Measurements from ENCODE around the gene ARAP2. TPM values are rescaled to one million over a fixed set of nuclear protein-coding genes. Genes with fewer than 3 reads are reported as not detected.
A peak's percentile ranks its signal among the peaks of the same experiment; 100 is the strongest.

Gene ARAP2
- total and polyA plus RNA-seq, 2 experiments from 2014 or later, result 0.92 to 4.8 TPM

GRCh38 chr4:36128689-36129088 is 115.6 kb downstream of the ARAP2 start (continued):
- TF ChIP-seq, protein P1, sequence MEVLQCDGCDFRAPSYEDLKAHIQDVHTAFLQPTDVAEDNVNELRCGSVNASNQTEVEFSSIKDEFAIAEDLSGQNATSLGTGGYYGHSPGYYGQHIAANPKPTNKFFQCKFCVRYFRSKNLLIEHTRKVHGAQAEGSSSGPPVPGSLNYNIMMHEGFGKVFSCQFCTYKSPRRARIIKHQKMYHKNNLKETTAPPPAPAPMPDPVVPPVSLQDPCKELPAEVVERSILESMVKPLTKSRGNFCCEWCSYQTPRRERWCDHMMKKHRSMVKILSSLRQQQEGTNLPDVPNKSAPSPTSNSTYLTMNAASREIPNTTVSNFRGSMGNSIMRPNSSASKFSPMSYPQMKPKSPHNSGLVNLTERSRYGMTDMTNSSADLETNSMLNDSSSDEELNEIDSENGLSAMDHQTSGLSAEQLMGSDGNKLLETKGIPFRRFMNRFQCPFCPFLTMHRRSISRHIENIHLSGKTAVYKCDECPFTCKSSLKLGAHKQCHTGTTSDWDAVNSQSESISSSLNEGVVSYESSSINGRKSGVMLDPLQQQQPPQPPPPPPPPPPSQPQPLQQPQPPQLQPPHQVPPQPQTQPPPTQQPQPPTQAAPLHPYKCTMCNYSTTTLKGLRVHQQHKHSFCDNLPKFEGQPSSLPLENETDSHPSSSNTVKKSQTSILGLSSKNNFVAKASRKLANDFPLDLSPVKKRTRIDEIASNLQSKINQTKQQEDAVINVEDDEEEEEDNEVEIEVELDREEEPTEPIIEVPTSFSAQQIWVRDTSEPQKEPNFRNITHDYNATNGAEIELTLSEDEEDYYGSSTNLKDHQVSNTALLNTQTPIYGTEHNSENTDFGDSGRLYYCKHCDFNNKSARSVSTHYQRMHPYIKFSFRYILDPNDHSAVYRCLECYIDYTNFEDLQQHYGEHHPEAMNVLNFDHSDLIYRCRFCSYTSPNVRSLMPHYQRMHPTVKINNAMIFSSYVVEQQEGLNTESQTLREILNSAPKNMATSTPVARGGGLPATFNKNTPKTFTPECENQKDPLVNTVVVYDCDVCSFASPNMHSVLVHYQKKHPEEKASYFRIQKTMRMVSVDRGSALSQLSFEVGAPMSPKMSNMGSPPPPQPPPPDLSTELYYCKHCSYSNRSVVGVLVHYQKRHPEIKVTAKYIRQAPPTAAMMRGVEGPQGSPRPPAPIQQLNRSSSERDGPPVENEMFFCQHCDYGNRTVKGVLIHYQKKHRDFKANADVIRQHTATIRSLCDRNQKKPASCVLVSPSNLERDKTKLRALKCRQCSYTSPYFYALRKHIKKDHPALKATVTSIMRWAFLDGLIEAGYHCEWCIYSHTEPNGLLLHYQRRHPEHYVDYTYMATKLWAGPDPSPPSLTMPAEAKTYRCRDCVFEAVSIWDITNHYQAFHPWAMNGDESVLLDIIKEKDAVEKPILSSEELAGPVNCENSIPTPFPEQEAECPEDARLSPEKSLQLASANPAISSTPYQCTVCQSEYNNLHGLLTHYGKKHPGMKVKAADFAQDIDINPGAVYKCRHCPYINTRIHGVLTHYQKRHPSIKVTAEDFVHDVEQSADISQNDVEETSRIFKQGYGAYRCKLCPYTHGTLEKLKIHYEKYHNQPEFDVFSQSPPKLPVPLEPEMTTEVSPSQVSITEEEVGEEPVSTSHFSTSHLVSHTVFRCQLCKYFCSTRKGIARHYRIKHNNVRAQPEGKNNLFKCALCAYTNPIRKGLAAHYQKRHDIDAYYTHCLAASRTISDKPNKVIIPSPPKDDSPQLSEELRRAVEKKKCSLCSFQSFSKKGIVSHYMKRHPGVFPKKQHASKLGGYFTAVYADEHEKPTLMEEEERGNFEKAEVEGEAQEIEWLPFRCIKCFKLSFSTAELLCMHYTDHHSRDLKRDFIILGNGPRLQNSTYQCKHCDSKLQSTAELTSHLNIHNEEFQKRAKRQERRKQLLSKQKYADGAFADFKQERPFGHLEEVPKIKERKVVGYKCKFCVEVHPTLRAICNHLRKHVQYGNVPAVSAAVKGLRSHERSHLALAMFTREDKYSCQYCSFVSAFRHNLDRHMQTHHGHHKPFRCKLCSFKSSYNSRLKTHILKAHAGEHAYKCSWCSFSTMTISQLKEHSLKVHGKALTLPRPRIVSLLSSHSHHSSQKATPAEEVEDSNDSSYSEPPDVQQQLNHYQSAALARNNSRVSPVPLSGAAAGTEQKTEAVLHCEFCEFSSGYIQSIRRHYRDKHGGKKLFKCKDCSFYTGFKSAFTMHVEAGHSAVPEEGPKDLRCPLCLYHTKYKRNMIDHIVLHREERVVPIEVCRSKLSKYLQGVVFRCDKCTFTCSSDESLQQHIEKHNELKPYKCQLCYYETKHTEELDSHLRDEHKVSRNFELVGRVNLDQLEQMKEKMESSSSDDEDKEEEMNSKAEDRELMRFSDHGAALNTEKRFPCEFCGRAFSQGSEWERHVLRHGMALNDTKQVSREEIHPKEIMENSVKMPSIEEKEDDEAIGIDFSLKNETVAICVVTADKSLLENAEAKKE (CRISPR knock-in tag; IDR thresholded peaks at IDR 0.05), result no peak
- TF ChIP-seq CREB1 (CRISPR knock-in tag; IDR thresholded peaks at IDR 0.05; ENCODE audit: low read depth), result no peak

- H3K9me3 Mint-ChIP-seq, result no peaks in the 10 kb centered on the region
- no peaks in the 10 kb centered on the region for H3F3A ChIP-seq (replicated peaks; ENCODE audit: low read depth)
- H3K36me3 Mint-ChIP-seq (ENCODE audit: low read depth), result no peaks in the 10 kb centered on the region
- DNase-seq (ENCODE audit: low spot score) (no peak), ATAC-seq (no peak)
- H3K27ac ChIP-seq (ENCODE audit: low read depth), result no peak overlapping the region
- peaks cover 7% of the 10 kb centered on the region for H3K4me1 Mint-ChIP-seq
- H3K4me3 Mint-ChIP-seq, result no peak overlapping the region
- no peak overlapping the region for H3K4me2 ChIP-seq
- no peak overlapping the region for H3K4me3 ChIP-seq
- no peaks in the 10 kb centered on the region for H3K36me3 ChIP-seq (ENCODE audit: insufficient read depth)
- H4K20me1 ChIP-seq (replicated peaks; ENCODE audit: insufficient read depth), result no peaks in the 10 kb centered on the region
- H3K27ac Mint-ChIP-seq, result peak overlapping the region; percentile 5; the same call in 1 of the 2 replicates
- H3K79me2 ChIP-seq (replicated peaks; ENCODE audit: insufficient read depth), result no peaks in the 10 kb centered on the region
- no peaks in the 10 kb centered on the region for H3K27me3 Mint-ChIP-seq (ENCODE audit: insufficient read depth, low read depth, poor library complexity)
- H3K4me1 ChIP-seq (ENCODE audit: insufficient read depth), result peaks cover 17% of the 10 kb centered on the region
- no peak overlapping the region for H2AFZ ChIP-seq
- H3K27me3 ChIP-seq (ENCODE audit: insufficient read depth), result no peaks in the 10 kb centered on the region
- H3K9me2 ChIP-seq (ENCODE audit: insufficient read depth), result no peaks in the 10 kb centered on the region
- TF ChIP-seq NANOG (IDR thresholded peaks at IDR 0.05; ENCODE audit: borderline replicate concordance) (no peak), EZH2 (IDR thresholded peaks at IDR 0.05; ENCODE audit: low read depth, unreplicated experiment) (no peak), ETS1 (IDR thresholded peaks at IDR 0.05) (no peak), CREB1 (CRISPR knock-in tag; IDR thresholded peaks at IDR 0.05; ENCODE audit: low read depth) (no peak)
- TF ChIP-seq, protein P2, sequence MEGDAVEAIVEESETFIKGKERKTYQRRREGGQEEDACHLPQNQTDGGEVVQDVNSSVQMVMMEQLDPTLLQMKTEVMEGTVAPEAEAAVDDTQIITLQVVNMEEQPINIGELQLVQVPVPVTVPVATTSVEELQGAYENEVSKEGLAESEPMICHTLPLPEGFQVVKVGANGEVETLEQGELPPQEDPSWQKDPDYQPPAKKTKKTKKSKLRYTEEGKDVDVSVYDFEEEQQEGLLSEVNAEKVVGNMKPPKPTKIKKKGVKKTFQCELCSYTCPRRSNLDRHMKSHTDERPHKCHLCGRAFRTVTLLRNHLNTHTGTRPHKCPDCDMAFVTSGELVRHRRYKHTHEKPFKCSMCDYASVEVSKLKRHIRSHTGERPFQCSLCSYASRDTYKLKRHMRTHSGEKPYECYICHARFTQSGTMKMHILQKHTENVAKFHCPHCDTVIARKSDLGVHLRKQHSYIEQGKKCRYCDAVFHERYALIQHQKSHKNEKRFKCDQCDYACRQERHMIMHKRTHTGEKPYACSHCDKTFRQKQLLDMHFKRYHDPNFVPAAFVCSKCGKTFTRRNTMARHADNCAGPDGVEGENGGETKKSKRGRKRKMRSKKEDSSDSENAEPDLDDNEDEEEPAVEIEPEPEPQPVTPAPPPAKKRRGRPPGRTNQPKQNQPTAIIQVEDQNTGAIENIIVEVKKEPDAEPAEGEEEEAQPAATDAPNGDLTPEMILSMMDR (conservative IDR thresholded peaks at IDR 0.05; ENCODE audit: low read depth in 2 of 2), result no peak
- TF ChIP-seq, protein P1 (CRISPR knock-in tag; IDR thresholded peaks at IDR 0.05), result no peak
Measured at GRCh38 chr4:36123906-36124305, 120.4 kb downstream of the ARAP2 start.

Data from GM23338 (cell line).